Activated T-cell treated with anti-CD3 and anti-CD28 coated beads, Interleukin-2, amount 50 U/mL, for 48 hours (primary cell): ENCODE results near the gene PRRC2B.

Source experiments
- DNase-seq, 2 experiments: peaks; one replicate each; pipeline ENCODE4 v3.0.0-alpha.2; 2020

The PRRC2B gene

GRCh38 chr9:131410044-131410491 lies 16.2 kb downstream of the PRRC2B start:
- DNase-seq: peak in 1 of 2 experiments; percentile 50

DNA sequence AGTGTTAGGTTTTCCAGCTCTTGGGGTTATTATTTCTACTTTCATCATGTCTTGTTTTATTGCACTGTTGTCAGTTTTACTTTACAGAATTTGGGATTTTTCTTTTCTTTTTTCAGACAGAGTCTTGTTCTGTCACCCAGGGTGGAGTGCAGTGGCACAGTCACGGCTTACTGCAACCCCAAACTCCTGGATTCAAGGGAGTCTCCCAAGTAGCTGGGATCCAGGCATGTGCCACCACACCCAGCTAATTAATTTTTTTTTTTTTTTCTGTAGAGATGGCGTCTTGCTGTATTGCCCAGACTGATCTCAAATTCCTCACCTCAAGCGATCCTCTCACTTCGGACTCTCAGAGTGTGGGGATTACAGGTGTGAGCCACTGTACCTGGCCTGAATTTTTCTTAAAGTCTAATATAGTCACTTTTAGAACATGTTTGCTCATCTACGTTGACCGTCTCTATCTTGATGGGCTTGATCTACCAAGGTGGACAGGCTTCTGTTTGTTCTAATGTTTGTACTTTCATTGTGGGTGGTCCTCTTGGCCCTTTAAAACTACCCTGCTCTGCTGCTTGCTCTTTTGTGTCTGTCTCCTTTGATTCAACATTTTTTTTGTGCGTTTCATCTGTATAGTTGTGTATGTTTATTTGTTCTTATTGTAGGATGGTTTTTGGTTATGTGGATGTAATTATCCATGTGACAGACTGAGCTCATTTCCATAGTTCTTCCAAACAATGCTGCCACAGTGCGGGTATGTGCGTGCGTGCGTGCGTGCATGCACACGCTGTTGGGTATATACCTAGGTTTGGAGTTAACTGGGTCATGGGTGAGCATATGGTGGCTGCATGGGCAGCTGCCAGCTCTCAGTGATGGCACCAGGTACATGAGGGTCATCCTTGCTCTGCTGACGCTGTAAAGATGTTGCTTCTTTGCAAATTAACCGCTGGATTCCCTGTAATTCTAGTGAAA lies 18.1 kb downstream of the PRRC2B start:
- no peak for DNase-seq

GRCh38 chr9:131416509-131416908 lies 22.6 kb downstream of the PRRC2B start:
- no peak for DNase-seq

GRCh38 chr9:131417264-131418142 lies 23.6 kb downstream of the PRRC2B start:
- peak; percentile 50 to 54 for DNase-seq

DNA sequence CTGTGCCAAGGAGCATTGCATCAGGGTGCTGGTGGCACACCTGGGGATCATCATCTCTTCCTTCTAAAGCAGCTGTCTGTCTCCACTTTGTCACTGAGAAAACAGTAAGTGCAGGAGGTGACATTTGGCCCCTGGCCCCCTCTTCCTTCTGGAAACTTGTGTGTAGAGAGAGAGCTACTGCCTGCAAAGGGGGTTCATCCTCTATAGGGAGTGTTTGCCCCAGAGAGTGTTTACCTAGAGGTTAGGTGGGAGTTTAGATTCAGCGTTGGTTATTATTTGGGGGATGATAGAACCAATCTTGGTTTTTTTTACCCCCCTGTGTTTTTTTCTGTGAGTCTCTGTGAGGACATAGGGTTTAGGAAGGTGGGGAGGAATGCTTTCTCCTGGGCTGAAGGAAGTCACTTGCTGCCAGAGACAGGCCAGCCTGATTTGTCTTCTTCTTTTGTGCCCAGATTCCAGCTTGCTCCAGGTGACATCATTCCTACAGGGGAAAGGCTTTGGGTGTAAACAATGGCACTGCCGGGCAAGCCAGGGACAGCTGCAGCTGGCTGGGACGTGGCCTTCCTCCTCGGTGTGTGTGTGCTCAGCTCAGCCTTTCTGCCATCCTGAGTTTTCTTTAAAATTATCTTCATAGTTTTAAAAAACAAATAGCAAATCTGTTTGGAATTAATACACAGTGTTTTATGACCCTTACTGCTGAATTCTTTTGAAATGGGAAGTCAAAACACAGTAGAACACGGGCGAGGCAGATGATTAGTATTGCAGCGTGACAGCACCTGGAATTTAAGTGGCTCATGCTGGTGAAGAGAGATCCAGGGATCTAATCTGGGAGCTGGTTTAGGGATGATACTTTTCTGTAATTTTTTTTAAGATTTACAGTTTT lies 24.5 kb downstream of the PRRC2B start:
- no peak for DNase-seq

DNA sequence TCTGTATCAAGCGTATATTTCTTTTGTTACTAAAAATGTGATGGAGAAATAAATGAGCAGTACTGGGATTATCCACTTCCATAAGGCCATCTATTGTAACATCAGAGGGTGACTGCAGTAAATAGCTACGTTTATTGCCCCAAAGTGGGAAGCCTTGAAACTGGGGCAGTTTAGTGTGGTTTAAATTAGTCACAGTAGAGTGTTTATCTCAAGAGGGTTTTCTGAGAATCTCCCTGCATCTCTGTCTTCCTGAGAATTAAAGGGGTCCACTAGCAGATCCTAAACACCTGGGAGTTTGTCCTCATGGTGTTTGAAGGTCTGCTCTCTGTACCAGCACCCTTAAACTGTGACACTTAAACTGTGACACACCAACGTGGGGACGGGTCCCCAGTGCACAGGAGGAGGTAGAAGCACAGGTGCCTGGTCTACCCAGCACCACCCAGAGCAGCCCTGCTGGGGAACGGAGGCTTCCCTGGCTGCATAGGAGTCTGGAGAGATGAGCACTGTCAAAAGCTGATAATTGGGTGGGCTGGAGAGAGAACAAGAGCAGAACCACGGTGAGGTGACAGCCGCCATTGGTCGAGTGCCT lies 25.2 kb downstream of the PRRC2B start:
- DNase-seq: peak; percentile 43 to 56

DNA sequence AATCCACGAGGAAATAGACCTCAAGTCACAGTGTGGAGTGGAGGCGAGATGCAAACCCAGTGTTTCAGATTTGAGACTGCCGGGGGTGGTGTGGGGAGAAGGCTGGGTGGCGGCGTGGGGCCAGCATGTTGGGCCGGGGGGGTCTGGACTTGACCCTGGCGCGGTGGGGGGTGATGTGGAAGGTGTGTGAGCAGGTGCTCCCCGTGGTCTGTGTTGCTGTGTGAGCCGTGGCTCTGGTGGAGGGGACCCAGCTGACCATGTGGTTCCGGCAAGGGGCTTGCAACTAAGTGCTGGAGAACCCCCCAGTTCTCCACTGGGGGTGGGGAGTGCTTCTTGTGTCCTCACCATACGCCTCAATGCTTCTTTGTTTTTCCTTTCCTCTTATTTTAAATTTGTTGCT lies 25.8 kb downstream of the PRRC2B start:
- DNase-seq: no peak

DNA sequence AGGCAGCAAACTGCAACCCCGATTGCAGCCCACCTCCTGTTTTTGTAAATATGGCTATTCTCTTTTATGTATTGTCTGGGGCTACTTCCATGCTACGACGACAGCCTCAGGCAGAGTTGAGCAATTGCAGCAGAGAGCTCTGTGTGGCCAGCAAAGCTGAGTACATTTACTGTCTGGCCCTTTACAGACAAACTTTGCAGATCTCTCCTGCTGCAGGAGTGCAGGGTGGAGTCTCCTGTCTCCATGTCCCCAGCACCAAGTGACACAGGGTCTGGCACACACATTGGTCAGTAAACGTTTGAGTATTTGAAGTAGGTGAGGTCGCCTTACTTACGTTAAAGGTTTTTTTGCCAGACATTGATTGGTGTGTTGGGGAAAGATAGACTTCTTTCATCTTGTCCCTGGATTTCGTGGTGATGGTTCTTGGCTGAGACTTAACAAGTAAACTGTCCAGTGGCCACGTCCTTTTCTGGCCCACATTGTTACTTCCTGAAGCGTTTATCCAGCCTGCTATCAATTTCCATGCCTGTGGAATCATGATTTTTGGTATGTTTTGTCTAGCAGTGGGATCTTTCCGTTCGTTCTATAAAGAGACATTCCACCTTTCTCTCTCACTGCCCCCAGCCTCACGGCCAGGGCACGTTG lies 27.2 kb downstream of the PRRC2B start:
- DNase-seq: no peak

DNA sequence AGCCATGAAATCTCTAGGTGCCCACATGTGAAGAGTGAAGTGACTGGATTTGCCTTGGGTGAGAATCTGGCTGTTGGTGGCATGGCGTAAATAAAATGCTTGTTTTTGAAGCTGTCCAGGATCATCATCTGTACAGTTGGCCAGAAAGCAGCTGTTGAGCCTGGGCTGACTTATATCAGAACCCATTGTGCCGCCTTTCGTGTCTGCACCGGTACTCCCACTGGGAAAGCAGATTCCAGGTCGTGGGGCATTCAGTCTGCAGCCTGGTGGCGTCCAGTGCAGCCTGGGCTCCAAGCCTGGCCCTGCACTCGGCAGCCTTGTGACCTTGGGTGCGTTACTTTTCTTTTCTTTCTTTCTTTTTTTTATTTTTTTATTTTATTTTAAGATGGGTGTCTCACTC lies 27.8 kb downstream of the PRRC2B start:
- DNase-seq: no peak

GRCh38 chr9:131422241-131422792 lies 28.4 kb downstream of the PRRC2B start:
- DNase-seq: no peak

DNA sequence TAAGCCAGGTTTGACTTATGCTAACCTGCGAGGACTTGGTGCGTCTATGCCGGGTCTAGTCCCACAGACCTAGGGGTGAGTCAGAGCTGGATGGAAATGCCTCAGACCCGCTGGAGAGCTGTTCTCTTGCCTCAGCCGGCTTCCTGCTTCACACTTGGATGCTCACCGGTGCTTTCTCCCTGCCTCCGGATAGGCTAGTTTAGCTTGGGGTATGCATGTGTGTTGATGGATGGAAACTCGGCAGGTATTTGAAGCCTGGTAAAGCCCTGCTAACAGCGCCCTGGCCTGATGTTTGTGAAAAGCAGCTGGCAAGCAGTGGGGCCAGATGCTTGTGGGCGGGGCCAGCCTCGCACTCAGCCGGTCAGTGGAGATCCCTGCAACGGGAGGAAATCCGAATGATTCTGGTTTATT lies 29.3 kb downstream of the PRRC2B start:
- DNase-seq: no peak

- DNase-seq: no peak
Measured at GRCh38 chr9:131426545-131426944, 32.7 kb downstream of the PRRC2B start.

- DNase-seq: no peak
Measured at GRCh38 chr9:131429121-131430012, 35.5 kb downstream of the PRRC2B start.

DNA sequence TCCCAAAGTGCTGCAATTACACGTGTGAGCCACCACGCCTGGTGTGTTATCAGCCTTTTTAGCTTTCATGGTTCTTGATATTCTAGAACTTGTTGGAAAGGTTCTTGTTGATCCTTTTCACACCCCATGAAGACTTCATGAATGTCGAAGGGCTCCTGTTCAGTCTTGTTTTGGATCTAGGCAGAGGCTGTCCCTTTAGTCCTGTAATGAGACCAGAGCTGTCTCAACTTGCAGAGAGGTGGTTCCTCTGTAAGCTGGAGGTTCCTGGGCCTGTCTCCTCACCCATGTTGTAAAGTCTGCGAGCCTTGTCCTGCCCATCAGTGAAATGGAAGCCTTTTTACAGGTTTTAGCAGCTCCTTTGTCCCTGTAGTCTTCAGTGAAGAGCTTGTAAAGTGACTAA lies 38.2 kb downstream of the PRRC2B start:
- no peak for DNase-seq

DNA sequence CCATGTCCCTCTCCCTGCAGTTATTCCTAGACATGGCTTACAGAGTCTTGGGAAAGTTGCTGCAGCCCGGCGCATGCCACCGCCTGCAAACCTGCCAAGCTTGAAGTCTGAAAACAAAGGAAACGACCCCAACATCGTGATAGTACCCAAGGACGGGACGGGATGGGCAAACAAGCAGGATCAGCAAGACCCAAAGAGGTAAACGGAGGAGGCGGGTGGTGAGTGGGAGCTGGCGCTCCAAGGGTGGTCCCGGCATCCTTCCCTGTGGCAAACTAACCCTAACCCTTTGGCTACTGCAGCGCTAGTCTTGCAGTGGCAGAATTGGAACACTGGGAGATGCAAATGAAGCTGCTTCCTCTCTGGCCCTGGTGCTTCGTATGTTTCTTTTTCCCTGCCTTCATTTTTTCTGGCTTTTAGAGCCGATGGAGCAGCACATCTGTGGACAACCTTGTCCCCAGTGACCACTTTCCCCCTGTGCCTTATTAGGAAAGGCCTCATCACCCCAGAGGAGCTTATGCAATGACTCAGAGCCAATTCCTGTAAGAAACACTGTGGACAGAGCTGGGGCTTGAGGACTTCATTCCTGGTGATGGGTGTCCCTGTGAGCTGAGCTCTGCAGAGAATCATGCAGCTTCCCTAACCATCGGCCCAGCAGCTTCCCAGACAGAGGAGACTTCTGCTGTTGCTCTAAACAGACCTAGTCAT lies 38.9 kb downstream of the PRRC2B start:
- DNase-seq: no peak

- no peak for DNase-seq
Measured at GRCh38 chr9:131433302-131433854, 39.5 kb downstream of the PRRC2B start.

GRCh38 chr9:131434673-131435072 lies 40.8 kb downstream of the PRRC2B start:
- DNase-seq: no peak

DNA sequence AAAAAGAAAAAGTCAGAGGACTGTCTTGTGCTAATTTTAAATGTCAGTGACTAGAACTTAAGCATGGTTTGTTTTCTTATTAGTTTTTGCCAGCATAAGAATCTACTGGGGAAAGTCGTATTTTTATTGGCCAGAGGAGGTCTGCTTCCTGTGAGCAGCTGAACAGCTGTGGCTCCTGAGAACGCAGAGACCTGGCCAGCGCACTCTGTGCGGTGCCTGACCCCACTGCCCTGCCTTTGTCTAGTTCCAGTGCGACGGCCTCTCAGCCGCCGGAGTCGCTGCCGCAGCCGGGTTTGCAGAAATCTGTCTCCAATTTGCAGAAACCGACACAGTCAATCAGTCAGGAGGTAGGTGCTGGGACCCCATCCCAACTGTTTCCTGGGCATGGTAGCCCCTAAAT lies 42.5 kb downstream of the PRRC2B start:
- DNase-seq: no peak

DNA sequence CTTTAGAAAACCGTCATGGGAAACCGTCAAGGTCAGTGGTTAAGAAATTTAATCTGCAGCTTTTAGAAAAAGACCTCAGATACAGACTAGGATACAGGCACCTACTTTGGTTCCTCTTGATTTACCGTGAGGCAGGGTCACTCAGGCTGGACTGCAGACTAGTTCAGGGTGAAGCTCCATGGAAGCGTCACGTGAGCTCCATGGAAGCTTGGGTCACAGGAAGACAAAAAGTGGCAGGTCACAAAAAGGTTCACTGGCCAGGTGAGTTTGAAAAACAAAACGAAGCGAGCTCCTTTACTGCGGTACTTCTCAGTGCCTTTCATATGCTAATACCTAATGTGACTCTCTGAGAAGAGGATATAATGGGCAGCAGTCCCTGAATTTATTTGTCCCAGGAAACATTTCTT lies 43.0 kb downstream of the PRRC2B start:
- no peak for DNase-seq
